Non-pigmented ciliary epithelial cell (primary cell): ENCODE results near the gene CHRND.
"Not testable (repeated sequence)": the region's sequence is repeated elsewhere in the genome, so short reads cannot be mapped to it uniquely, and the experiment has no call there.

Source experiments
- DNase-seq: peaks from one replicate; pipeline ENCODE4 v3.0.0-alpha.2; 2010; ENCODE audit warnings: low read depth

The CHRND gene

GRCh38 chr2:232527905-232528470 is 2.0 kb downstream of the CHRND start:
- DNase-seq = no peak

DNA sequence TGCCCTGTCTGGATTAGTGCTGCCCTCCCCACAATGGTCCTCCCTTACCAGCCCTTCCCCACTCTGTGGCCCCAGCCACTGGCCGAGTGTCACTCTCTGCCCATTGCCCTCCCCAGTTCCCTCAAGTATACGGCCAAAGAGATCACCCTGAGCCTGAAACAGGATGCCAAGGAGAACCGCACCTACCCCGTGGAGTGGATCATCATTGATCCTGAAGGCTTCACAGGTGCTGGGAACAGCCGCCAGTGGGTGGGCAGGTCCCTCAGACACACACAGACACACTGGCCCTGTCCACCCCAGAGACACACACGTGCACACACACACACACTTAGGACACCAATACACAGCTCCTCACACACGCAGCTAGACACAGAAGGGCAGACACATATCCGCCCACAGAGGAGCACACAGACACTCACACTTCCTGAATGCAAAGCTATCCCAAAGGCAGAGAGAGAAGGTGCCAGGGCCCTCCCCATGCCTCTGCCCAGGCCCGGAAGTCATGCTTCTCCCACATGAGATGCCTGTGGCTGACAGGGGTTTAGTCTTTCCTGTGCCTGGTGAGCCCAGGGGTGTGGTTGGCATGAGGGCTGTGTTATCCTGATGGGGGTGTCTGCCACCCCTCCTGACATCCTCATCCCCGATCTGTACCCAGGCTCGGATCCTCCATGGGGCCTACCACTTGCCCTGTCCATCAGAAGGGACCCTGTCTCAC is 2.9 kb downstream of the CHRND start:
- DNase-seq = no peak

DNA sequence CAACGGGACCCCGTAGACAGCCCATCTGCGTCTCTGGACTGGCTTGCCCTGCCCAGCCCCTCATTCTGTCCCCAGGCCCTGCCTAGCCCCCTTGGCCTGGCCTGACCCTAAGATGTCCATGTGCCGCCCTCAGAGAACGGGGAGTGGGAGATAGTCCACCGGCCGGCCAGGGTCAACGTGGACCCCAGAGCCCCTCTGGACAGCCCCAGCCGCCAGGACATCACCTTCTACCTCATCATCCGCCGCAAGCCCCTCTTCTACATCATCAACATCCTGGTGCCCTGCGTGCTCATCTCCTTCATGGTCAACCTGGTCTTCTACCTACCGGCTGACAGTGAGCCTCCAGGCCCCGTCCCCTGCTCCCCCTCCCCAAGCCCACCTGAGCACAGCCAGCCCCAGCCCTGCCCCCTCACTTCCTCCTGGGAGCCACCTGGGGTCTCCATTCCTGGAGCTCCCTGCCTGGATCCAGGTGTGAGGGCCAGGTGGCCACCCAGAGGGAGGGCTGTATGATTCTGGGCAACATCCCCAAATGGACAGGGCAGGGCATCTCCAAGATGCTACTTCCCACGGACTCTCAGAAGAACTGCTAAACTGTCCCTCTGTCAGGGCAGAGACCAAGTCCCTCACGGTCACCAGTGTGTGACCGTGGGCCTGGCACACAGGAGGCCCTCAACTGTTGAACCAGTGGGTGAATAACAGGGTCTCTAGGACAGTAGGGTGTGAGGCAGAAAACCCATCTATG is 4.0 kb downstream of the CHRND start:
- no peak for DNase-seq

DNA sequence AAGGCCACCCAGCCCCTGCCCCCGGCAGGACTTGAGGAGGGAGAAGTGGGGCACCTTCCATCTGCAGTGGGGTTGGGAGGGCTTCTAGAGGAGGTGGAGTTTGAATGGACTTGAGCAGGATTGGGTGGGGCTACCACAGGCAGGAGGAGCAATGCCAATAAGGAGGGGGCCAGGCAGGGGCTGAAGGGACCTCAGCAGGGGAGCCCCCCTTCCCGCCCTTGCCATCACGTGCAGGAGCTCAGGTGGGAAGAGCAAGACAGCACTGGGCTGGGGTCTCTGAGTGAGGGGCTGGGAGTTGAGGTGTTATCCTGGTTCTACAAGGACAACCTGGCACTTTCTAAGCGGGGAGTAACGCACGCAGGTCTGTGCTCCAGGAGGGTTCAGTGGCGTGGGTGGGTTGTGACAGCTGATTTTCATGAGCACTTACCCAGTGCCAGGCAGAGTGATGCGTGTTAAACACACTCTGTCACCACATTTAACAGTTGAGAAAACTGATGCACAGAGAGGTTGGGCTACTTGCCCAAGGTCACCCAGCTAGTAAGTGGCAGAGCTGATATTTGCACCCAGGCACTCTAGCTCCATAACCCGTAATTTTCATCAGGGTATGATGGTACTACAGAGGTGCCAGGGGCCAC is 4.8 kb downstream of the CHRND start:
- no peak for DNase-seq

DNA sequence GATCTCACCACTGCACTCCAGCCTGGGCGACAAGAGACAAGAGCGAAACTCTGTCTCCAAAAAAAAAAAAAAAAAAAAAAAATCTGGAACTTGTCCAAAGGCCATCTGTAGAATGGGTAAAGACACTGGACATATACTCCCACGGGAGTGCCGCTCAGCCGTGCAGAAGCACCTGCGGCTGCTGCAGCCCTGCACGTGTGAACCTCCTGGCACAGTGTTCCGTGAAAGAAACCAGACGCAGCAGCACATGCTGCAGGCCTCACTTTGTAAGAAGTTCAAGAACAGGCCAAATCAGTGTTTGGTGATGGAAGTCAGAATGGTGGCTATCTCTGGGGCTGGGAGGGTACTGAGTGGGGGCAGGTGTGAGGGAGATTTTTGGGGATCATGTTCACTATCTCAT is 6.5 kb downstream of the CHRND start:
- DNase-seq = no peak

GRCh38 chr2:232532821-232533220 is 6.9 kb downstream of the CHRND start:
- not testable (repeated sequence) for DNase-seq

GRCh38 chr2:232533944-232534710 is 8.2 kb downstream of the CHRND start:
- DNase-seq = no peak

DNA sequence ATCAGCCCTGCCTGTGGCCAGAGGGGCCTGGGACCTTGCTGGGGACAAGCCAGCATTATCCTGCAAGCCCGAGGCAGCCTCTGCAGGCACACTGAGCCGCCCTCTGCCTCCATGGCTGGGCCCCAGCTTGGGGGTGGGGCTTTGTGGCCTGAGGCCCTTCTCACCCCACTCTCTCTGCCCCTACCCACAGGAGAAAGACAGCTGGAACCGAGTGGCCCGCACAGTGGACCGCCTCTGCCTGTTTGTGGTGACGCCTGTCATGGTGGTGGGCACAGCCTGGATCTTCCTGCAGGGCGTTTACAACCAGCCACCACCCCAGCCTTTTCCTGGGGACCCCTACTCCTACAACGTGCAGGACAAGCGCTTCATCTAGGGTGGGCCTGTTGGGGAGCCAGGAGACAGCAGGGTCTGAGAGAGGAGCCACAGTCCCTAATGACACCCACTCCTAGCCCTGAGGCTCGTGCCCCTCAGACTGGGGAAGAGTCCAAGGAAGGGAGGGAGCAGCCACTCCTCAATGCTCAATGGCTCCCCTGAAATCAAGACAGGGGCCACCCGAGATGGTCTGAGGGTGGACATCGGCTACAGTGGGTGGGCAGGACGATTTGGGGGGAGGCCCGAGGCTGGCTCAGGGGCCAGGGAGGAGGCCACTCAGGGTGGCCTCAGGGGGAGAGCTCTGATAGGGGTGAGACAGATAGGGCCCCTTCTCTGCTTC is 9.1 kb downstream of the CHRND start:
- DNase-seq = no peak

- DNase-seq = no peak
These were observed 10.0 kb downstream of the CHRND start for GRCh38 chr2:232535761-232536530.

DNA sequence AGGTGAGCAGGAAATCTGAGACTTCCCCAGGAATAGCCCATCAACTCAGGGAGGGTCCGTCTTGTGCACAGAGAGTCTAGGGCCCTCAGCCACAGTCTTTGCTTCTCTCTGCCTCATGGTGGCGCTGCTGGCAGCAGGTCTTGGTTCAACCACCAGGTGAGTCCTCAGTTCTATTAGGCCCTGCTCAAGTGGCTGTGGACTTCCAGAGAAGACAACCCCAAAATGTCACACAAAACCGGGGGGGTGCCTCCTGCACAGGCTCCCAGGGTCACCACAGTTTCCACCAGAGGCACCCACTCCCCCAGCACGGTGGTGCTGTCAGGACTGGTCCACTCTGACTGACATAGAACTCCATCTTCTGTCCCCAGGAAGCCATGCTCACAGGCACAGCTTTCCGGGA is 11.1 kb downstream of the CHRND start:
- DNase-seq = no peak

- no peak for DNase-seq
These were observed 11.5 kb downstream of the CHRND start for GRCh38 chr2:232537499-232537898.

- no peak for DNase-seq
These were observed 12.7 kb downstream of the CHRND start for GRCh38 chr2:232538671-232539070.

GRCh38 chr2:232539298-232540231 is 13.6 kb downstream of the CHRND start, which contains the start of gene CHRNG:
TSS of gene CHRNG (plus strand) at chr2:232539692. CDS start at chr2:232539748, 56 bp downstream.
- no peak for DNase-seq

GRCh38 chr2:232540441-232541041 is 14.6 kb downstream of the CHRND start:
- no peak for DNase-seq

DNA sequence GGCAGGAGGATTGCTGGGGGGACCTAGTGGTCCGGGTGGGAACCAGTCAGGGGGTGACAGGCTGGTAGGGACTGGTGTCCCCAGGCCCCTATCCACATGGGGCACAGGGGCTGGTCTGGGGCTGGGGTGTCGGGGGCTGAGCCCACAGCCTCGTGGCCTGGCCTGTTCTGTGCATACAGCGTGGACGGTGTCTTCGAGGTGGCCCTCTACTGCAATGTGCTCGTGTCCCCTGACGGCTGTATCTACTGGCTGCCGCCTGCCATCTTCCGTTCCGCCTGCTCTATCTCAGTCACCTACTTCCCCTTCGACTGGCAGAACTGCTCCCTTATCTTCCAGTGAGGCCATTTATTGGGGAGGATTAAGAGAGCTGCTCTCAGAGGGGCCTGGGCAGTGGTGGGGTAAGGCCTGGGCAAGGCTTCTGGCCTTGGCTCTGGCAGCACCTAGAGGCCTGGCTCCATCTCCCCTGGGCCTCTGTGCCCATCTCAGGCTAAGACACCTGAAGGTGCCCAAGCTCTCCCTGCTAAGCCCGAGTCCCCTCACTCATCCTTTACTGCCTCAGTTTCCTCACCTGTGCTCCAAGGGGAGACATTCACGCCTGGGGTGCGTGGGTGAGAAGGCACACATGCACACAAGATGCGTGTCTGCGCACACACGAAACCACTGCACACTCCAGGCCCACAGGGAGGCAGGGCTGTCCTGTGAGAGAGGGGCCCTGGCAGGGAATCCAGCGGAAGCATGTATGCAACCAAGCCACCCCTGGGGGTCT is 15.4 kb downstream of the CHRND start:
- DNase-seq = no peak

GRCh38 chr2:232541961-232542714 is 16.2 kb downstream of the CHRND start:
- DNase-seq = no peak

DNA sequence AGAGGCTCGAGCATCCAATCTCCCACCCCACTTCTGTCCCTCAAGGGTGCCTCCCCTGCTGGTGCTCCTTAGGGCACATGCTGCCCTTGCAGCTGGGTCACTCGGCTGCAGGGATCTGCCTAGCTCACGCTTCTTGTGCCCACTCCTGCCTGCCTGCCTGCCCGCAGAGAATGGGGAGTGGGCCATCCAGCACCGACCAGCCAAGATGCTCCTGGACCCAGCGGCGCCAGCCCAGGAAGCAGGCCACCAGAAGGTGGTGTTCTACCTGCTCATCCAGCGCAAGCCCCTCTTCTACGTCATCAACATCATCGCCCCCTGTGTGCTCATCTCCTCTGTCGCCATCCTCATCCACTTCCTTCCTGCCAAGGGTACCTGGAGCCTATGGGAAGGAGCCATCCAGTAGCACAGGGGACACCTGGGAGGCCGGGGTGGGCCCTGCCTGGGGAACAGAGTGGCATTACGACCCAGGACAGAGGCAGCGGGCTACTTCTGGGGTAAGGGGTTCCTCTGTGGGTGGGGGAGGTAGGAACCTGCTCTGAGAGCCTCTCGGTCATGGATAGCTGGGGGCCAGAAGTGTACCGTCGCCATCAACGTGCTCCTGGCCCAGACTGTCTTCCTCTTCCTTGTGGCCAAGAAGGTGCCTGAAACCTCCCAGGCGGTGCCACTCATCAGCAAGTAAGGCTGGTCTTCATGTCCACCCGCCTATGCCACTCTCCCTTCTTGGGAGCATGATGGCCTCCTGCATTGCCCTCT is 16.9 kb downstream of the CHRND start:
- DNase-seq = no peak
